Measurements from ENCODE around the gene PCID2. TPM values are rescaled to one million over a fixed set of nuclear protein-coding genes. Genes with fewer than 3 reads are reported as not detected.
A peak's percentile ranks its signal among the peaks of the same experiment; 100 is the strongest.

The PCID2 gene
- total RNA-seq, 3 donors from 2014 or later, result 26.8 to 51.6 (median 35.0) TPM

DNA sequence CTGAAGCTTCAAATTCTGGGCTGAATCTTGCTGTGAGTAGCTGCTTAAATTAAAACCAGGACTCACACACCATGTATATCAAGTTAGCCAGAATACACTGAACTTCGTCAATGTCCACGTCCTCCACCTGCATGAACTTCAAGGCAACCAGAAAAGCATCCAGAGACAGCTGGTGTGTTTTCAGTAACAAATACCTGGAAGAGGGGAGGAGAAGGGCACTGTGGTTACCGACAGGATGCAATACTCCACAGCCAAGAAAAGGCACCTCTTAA lies 29.6 kb downstream of the PCID2 start:
- DNase-seq, result no peak
- H3K9me3 ChIP-seq, result no peaks in the 10 kb centered on the region
- no peak for ATAC-seq
- H3K36me3 ChIP-seq (ENCODE audit: low read depth), result peaks cover 6% of the 10 kb centered on the region
- intact Hi-C loops (cut with DNase I, micrococcal nuclease), result no loop called here
- H3K4me3 ChIP-seq, result no peak overlapping the region
- peaks cover 3% of the 10 kb centered on the region for H3K4me1 ChIP-seq (ENCODE audit: low read depth)
- TF ChIP-seq, protein P1, sequence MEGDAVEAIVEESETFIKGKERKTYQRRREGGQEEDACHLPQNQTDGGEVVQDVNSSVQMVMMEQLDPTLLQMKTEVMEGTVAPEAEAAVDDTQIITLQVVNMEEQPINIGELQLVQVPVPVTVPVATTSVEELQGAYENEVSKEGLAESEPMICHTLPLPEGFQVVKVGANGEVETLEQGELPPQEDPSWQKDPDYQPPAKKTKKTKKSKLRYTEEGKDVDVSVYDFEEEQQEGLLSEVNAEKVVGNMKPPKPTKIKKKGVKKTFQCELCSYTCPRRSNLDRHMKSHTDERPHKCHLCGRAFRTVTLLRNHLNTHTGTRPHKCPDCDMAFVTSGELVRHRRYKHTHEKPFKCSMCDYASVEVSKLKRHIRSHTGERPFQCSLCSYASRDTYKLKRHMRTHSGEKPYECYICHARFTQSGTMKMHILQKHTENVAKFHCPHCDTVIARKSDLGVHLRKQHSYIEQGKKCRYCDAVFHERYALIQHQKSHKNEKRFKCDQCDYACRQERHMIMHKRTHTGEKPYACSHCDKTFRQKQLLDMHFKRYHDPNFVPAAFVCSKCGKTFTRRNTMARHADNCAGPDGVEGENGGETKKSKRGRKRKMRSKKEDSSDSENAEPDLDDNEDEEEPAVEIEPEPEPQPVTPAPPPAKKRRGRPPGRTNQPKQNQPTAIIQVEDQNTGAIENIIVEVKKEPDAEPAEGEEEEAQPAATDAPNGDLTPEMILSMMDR (IDR thresholded peaks at IDR 0.05), result no peak

DNA sequence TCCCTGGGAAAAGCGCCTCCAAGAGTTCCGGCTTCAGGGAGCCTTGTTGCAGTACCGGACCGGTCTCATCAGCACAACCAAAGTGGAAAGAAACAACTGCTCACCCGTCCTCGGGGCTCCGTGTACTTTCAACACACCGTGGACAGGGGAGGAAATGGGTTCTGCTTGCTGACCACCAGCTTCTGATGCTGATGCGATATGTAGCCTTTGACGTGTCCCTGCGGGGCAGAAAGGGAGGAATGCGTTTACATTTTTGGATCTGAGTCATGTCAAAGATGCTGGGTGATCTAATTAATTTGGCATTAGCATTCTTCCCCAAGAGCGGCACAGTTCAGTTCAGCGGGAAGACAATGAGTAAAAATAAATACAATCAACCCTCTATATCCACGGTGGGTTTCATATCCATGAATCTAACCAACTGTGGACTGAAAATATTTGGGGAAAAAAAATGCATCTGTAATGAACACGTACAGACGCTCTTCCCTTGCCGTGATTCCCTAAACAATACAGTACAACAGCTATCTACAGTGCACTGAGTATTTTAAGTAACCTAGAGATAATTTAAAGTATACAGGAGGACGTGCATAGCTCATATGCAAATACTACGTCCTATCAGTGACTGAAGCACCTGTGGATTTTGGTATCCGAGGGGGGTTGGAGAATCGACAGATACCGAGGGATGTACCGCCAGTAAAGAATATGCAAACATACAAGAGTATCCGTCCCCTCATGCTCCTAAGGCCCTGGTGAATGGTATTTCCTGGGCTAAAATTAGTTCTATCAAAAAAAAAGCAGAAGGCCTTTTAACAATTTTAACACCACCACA lies 30.2 kb downstream of the PCID2 start:
- intact Hi-C loops (cut with DNase I, micrococcal nuclease), result no loop called here
- Histone ChIP-seq H3K36me3 (ENCODE audit: low read depth) (peaks cover 6% of the 10 kb centered on the region), H3K9me3 (no peaks in the 10 kb centered on the region), H3K4me3 (no peak overlapping the region), H3K4me1 (ENCODE audit: low read depth) (peaks cover 3% of the 10 kb centered on the region)
- TF ChIP-seq, protein P1 (IDR thresholded peaks at IDR 0.05), result no peak
- ATAC-seq, result no peak
- DNase-seq, result no peak

DNA sequence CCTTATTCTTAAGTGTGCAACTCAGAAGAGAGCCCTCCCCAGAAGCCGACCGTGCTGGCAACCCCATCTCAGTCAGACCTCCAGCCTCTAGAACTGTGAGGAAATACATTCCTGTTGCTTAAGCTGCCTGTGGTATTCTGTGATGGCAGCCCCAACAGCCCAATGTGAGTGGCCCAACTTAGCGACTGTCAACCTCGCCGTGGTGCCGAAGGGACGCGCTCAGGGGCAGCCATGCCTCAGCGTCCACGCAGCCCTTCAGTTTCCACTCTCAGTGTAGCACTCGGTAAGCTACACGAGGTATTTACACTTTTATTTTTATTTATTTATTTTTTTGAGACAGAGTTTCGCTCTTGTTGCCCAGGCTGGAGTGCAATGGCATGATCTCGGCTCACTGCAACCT lies 31.6 kb downstream of the PCID2 start:
- peaks cover 3% of the 10 kb centered on the region for H3K4me1 ChIP-seq (ENCODE audit: low read depth)
- ATAC-seq, result no peak
- intact Hi-C loops (cut with DNase I, micrococcal nuclease), result no loop called here
- no peak for DNase-seq
- H3K9me3 ChIP-seq, result no peaks in the 10 kb centered on the region
- H3K36me3 ChIP-seq (ENCODE audit: low read depth), result peaks cover 6% of the 10 kb centered on the region
- TF ChIP-seq, protein P1 (IDR thresholded peaks at IDR 0.05), result no peak
- H3K4me3 ChIP-seq, result no peak overlapping the region

DNA sequence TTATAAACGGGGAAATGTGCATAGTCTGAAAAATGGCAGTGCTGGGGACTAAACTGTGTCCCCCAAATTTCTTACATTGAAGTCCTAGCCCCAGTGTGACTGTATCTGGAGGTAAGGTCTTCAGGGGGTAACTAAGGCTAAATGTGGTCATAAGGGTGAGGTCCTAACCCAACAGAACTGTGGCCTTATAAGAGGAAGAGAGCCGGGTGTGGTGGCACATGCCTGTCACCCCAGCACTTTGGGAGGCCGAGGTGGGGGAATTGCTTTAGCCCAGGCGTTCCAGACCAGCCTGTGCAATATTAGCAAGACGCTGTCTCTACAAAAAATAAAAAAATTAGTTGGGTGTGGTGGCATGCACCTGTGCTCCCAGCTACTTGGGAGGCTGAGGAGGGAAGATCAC lies 32.2 kb downstream of the PCID2 start:
- Histone ChIP-seq H3K9me3 (no peaks in the 10 kb centered on the region), H3K4me1 (ENCODE audit: low read depth) (peaks cover 3% of the 10 kb centered on the region), H3K4me3 (no peak overlapping the region), H3K36me3 (ENCODE audit: low read depth) (peaks cover 6% of the 10 kb centered on the region)
- intact Hi-C loops (cut with DNase I, micrococcal nuclease), result no loop called here
- ATAC-seq (peak; percentile 92), DNase-seq (no peak)
- TF ChIP-seq, protein P1 (IDR thresholded peaks at IDR 0.05), result no peak

DNA sequence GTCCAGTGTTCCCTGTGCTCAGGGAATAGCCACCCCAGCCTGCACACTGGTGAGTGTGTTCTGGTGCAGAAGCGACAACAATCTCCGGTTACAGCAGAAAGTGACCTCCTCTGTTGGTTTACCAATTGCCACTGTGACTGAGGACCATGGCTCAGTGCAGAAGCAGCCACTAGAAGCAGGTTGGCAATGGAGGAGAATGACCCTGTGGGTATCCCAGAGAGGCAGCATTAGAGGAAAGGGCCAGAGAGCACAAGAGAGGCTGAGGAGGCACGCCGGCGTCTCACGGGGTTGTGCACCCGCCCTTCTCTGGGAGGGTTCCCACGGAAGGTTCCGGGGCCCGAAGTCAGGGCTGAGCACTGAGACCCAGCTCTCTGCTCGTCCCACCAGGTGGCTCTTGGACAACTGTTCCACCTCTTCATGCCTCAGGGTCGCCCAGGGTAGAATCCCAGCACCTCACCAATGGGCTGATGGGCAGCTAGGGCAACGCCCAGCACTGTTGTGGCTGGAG lies 36.0 kb downstream of the PCID2 start:
- no peak for ATAC-seq
- DNase-seq, result no peak
- Histone ChIP-seq H3K9me3 (no peaks in the 10 kb centered on the region), H3K4me3 (no peak overlapping the region), H3K4me1 (ENCODE audit: low read depth) (peaks cover 4% of the 10 kb centered on the region), H3K36me3 (ENCODE audit: low read depth) (no peaks in the 10 kb centered on the region)
- intact Hi-C loops (cut with DNase I, micrococcal nuclease), result no loop called here
- TF ChIP-seq, protein P1 (IDR thresholded peaks at IDR 0.05), result no peak
